Right ventricle myocardium inferior (tissue), 1 donor: ENCODE measurements around the gene TMBIM1. TPM values are rescaled to one million over a fixed set of nuclear protein-coding genes. Genes with fewer than 3 reads are reported as not detected.

ENCODE experiments used
- ATAC-seq: fragments of 200-7000 bp; cut with Tn5 transposase; one replicate; pipeline ENCODE4 v1.9.1; 2020; ENCODE audit warnings: mild to moderate bottlenecking, moderate library complexity
- DNase-seq: peaks from one replicate; pipeline ENCODE4 v3.0.0; 2021; ENCODE audit errors: missing footprints
- intact Hi-C: fragments of 100-400 bp; cut with DNase I; formaldehyde crosslinking; loops from one replicate; pipeline ENCODE4 v1.11.0; 2022
- microRNA-seq: library from miRNA; unstranded; fragments of <30 nt; microRNA quantifications from one replicate; pipeline ENCODE4 v1.2.0, GENCODE V29; 2020
- total RNA-seq: library from RNA; stranded (reverse); fragmentation: NEBNext Ultra II Directional; extraction: Animal tissue kit (Norgen Biotek cat#: 25700); gene quantifications from one replicate; pipeline ENCODE4 v1.2.1, GENCODE V29; 2021
- donor health status: DM: no; HTN: yes; CAD: no; lungs with severe emphysema.

The TMBIM1 gene
- total RNA-seq, 1 donor from 2014 or later: 138 TPM

GRCh38 chr2:218252509-218253231 is 39.6 kb downstream of the TMBIM1 start:
- ATAC-seq (peak; percentile 38), DNase-seq (no peak)
- intact Hi-C loops: no loop called here

DNA sequence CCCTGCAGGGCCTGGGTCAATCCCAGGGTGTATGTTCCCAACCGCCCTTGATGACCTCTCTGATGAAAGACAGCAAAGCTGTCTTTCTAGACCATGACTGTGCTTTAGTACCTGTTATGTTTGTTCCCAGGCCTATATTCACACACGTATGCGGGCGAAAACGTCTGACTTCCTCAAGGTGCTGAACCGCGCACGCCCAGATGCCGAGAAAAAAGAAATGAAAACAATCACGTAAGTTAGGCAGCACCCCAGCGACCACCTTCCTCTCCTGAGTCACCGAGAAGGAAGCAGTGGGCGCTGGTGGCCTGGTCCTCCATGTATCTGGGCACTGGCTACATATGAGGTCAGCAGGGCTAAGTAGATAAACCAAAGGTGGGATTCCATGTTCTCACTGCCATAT is 42.6 kb downstream of the TMBIM1 start:
- intact Hi-C loops: no loop called here
- no peak for ATAC-seq
- no peak for DNase-seq

DNA sequence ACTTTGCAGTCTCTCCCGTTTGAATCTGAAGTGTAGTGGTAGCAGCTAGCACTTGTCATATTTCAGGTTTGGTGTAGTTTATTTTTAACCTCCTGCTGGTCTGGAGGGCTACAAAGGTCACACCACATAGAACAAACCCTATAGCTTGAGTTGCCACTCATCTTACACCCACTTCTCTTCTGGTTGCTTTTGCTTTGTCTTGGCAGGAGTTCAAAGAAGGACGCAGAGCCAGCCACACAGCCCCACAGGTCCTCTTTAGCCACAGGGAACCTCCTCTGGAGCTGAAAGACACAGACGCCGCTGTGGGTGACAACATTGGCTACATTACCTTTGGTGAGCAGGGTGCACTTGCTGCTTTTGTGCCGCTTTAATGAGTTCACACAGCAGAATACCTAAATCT is 47.1 kb downstream of the TMBIM1 start:
- DNase-seq (no peak), ATAC-seq (peak; percentile 60)
- intact Hi-C loops: no loop called here

DNA sequence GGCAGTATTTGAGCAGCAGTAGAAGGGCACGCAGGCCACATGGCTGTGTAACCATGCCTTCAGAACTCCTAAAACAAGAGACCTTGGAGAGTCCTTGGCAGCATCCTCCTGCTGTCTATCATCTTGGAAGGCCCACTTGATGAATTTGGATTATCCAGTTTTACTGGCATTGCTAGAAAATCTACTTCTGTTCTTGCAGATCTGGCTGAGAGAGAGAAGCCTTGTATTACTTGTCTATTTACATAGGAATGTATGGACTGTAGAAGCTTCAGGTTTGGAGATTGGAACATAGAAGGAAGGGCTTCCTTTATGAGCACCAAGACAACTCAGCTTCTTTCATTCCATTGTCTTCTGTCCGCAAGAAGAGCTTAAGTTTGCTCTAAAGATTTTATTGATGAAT is 47.6 kb downstream of the TMBIM1 start:
- ATAC-seq (no peak), DNase-seq (no peak)
- intact Hi-C loops: no loop called here

GRCh38 chr2:218244204-218244603 is 48.1 kb downstream of the TMBIM1 start:
- ATAC-seq (no peak), DNase-seq (no peak)
- intact Hi-C loops: no loop called here

- intact Hi-C loops: no loop called here
- DNase-seq (no peak), ATAC-seq (no peak)
Observed at GRCh38 chr2:218238887-218239286, 53.4 kb downstream of the TMBIM1 start.

DNA sequence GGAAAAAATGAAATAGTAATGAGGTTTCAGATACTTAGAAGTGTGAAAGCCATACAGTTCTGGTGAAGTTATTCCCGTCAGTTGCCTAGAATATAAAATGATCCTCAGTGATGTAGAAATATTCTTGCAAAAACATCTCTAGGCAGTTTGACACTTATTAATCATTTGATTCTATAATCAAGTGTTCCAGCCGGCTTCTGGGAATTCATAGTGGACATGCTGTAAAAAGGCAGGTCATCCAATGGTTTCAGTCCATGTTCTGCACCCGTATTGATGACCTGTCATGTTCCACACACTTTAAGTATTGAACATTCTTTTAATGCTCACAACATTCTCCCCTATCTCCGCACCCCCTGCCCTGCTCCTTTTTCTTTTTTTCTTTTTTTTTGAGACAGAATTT is 55.5 kb downstream of the TMBIM1 start:
- intact Hi-C loops: no loop called here
- no peak for ATAC-seq
- no peak for DNase-seq

DNA sequence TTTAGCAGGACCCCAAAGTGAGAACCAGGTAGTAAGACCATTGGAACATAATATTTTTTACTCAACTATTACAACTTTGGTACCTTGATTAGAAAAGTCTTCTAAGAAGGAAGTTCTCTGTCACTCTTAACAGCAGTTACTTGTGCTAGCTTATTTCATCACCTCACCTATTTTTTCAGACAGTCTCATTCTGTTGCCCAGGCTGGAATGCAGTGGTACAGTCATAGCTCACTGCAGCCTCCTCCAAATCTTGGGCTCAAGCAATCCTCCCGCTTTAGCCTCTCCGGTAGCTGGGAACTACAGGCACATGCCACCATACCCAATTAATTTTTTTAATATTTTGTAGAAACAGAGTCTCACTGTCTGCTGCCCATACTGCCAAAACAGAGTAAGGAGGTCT is 57.3 kb downstream of the TMBIM1 start:
- ATAC-seq (no peak), DNase-seq (no peak)
- intact Hi-C loops: no loop called here

GRCh38 chr2:218234521-218234920 is 57.8 kb downstream of the TMBIM1 start:
- no peak for DNase-seq
- intact Hi-C loops: no loop called here
- ATAC-seq: no peak

DNA sequence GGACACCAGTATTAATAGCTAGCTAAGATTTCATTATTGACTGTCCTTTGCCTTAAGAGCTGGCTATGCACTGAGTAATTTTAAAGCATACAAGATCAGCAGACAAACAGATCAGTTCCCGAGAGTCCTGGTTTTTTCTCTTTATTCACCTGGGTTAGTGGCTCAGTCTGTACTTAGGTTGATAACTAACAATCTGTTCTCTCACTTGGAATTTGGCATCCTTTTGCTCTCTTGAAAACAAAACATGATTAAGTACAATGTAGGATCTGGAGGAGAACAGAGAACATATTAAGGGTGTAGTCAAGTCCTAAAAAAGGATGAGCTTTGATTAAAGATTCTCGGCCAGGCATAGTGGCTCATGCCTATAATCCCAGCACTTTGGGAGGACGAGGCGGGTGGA is 58.8 kb downstream of the TMBIM1 start:
- DNase-seq (no peak), ATAC-seq (no peak)
- intact Hi-C loops: no loop called here

- ATAC-seq (no peak), DNase-seq (no peak)
- intact Hi-C loops: no loop called here
Observed at GRCh38 chr2:218230882-218231281, 61.4 kb downstream of the TMBIM1 start.

- DNase-seq (no peak), ATAC-seq (no peak)
- intact Hi-C loops: no loop called here
Observed at GRCh38 chr2:218229851-218230250, 62.5 kb downstream of the TMBIM1 start.

GRCh38 chr2:218229239-218229638 is 63.1 kb downstream of the TMBIM1 start:
- intact Hi-C loops: no loop called here
- peak; percentile 70 for ATAC-seq

DNA sequence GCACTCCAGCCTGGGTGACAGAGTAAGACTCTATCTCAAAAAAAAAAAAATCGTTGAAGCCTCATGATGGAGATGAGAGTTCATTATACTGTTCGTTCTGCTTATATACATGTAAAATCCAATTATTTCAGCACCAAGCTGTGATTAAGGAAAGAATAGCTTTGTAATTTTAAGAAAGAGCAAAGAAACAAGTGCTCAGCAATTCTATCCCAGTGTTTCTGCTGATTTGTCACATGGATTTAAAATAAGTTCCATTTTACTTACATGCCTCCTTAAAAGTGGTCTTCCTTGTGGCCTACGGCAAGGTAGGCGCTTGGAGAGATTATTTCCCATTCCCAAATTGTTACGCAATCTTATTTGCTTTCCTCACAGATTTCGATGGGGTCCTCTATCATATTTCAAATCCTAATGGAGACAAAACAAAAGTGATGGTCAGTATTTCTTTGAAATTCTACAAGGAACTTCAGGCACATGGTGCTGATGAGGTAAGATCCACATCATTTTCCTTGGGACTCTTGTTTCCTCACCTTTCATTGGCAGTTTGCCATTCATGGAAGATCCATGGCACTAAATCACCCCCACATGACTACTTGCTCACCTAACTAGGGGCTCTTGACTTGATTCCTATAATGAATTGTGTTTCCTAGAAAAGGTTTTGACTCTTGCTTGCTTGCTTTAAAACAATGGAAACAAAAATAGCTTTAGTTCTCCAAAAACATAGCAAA is 63.8 kb downstream of the TMBIM1 start:
- DNase-seq: no peak
- ATAC-seq: no peak
- intact Hi-C loops: no loop called here

More at GRCh38 chr2:218229239-218229638, 63.1 kb downstream of the TMBIM1 start:
- no peak for DNase-seq

DNA sequence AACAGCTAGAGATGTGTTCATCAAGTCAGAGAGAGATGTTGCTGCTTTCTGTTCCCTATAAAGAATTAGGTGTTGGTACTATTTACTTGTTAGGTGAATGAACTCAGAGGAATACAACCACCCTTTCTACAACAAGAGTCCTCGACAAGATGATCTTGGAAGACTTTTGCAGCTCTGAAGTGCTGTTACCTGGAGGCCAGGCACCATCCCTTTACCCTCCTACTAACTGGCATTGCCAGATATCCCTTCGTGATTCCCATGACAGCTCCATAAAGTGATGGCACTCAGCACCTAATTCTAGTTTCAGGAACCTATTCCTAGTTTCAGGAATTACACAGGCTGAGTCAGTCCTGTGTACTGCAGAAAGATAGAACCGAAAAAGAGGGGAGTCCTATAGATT is 65.4 kb downstream of the TMBIM1 start:
- no peak for DNase-seq
- no peak for ATAC-seq
- intact Hi-C loops: no loop called here

Small RNAs within 50 kb of the gene (microRNA-seq; reads per million reads assigned to microRNA genes)
- gene MIR6513: 2.9 reads per million
- gene MIR6810: not detected

Other genes starting within 250 kb of the TMBIM1 start
- not detected for gene RUFY4, start 223.2 kb downstream of the TMBIM1 start, total RNA-seq
- 1.5 TPM for gene CXCR2, start 166.5 kb downstream of the TMBIM1 start, total RNA-seq
- gene CXCR1, start 125.5 kb downstream of the TMBIM1 start, total RNA-seq: 1.1 TPM
- gene ARPC2, start 75.3 kb downstream of the TMBIM1 start, total RNA-seq: 142 TPM
- gene GPBAR1, start 31.5 kb downstream of the TMBIM1 start, total RNA-seq: 2.0 TPM
- 50.6 TPM for gene AAMP, start 22.4 kb downstream of the TMBIM1 start, total RNA-seq
- gene PNKD, start 22.0 kb downstream of the TMBIM1 start, total RNA-seq: 67.0 TPM
- gene CATIP, start 64.4 kb upstream of the TMBIM1 start, total RNA-seq: not detected
- 5.4 TPM for gene SLC11A1, start 89.8 kb upstream of the TMBIM1 start, total RNA-seq
- gene CTDSP1, start 107.4 kb upstream of the TMBIM1 start, total RNA-seq: 101 TPM
- not detected for gene VIL1, start 126.6 kb upstream of the TMBIM1 start, total RNA-seq